ENCODE data around the gene MYH15. TPM values are rescaled to one million over a fixed set of nuclear protein-coding genes. Genes with fewer than 3 reads are reported as not detected.

The MYH15 gene
- total RNA-seq, 4 donors from 2014 or later, result 0.18 to 0.38 TPM; not detected in 2

- H3K36me3 ChIP-seq, result no peaks in the 10 kb centered on the region
- no peaks in the 10 kb centered on the region for H3K4me1 ChIP-seq
- H3K27me3 ChIP-seq, result no peaks in the 10 kb centered on the region
- DNase-seq, result peak; percentile 18 to 84 (median 62)
- TF ChIP-seq CTCF (IDR thresholded peaks at IDR 0.05) (peak; percentile 26 to 92 (median 78)), POLR2A (IDR thresholded peaks at IDR 0.05) (no peak)
- no peaks in the 10 kb centered on the region for H3K9me3 ChIP-seq
- H3K4me3 ChIP-seq, result no peak overlapping the region
- no peak overlapping the region for H3K27ac ChIP-seq
These were observed 32.8 kb downstream of the MYH15 start for GRCh38 chr3:108477511-108478147.

- H3K27me3 ChIP-seq, result no peaks in the 10 kb centered on the region
- no peak overlapping the region for H3K27ac ChIP-seq
- no peak for TF ChIP-seq CTCF (IDR thresholded peaks at IDR 0.05)
- H3K4me3 ChIP-seq, result no peak overlapping the region
- no peak for DNase-seq
- H3K4me1 ChIP-seq, result no peaks in the 10 kb centered on the region
- no peaks in the 10 kb centered on the region for H3K9me3 ChIP-seq
- no peaks in the 10 kb centered on the region for H3K36me3 ChIP-seq
These were observed 35.1 kb downstream of the MYH15 start for GRCh38 chr3:108475220-108475782.

GRCh38 chr3:108474581-108474980 lies 35.8 kb downstream of the MYH15 start:
- Histone ChIP-seq H3K27me3 (no peaks in the 10 kb centered on the region), H3K36me3 (no peaks in the 10 kb centered on the region), H3K4me3 (no peak overlapping the region), H3K4me1 (no peaks in the 10 kb centered on the region), H3K9me3 (no peaks in the 10 kb centered on the region), H3K27ac (no peak overlapping the region)
- DNase-seq, result no peak
- no peak for TF ChIP-seq CTCF (IDR thresholded peaks at IDR 0.05)
- TF ChIP-seq POLR2A (IDR thresholded peaks at IDR 0.05), result no peak

GRCh38 chr3:108473711-108474110 lies 36.7 kb downstream of the MYH15 start:
- no peaks in the 10 kb centered on the region for H3K4me1 ChIP-seq
- no peak for DNase-seq
- no peak overlapping the region for H3K27ac ChIP-seq
- no peak overlapping the region for H3K4me3 ChIP-seq
- H3K9me3 ChIP-seq, result no peaks in the 10 kb centered on the region
- H3K36me3 ChIP-seq, result no peaks in the 10 kb centered on the region
- no peaks in the 10 kb centered on the region for H3K27me3 ChIP-seq
- no peak for TF ChIP-seq POLR2A (IDR thresholded peaks at IDR 0.05)
- TF ChIP-seq CTCF (IDR thresholded peaks at IDR 0.05), result no peak

GRCh38 chr3:108472001-108472591 lies 38.3 kb downstream of the MYH15 start:
- Histone ChIP-seq H3K9me3 (no peaks in the 10 kb centered on the region), H3K27ac (no peak overlapping the region), H3K4me1 (no peaks in the 10 kb centered on the region), H3K4me3 (no peak overlapping the region), H3K27me3 (no peaks in the 10 kb centered on the region), H3K36me3 (no peaks in the 10 kb centered on the region)
- TF ChIP-seq POLR2A (IDR thresholded peaks at IDR 0.05) (no peak), CTCF (IDR thresholded peaks at IDR 0.05) (no peak)
- DNase-seq, result peak in 1 of 3 donors; percentile 50

Data from Peyer's patch (tissue), 4 donors.